ENCODE data around the gene SPARC.
A peak's percentile ranks its signal among the peaks of the same experiment; 100 is the strongest.

SPARC gene

GRCh38 chr5:151659001-151659754 is 27.5 kb downstream of the SPARC start:
- DNase-seq (ENCODE audit: low spot score) = peak; percentile 81

GRCh38 chr5:151657114-151657513 is 29.6 kb downstream of the SPARC start:
- DNase-seq (ENCODE audit: low spot score) = no peak

GRCh38 chr5:151656311-151656710 is 30.4 kb downstream of the SPARC start:
- no peak for DNase-seq (ENCODE audit: low spot score)

GRCh38 chr5:151651997-151652645 is 34.6 kb downstream of the SPARC start:
- peak; percentile 81 for DNase-seq (ENCODE audit: low spot score)

- DNase-seq (ENCODE audit: low spot score) = no peak
Measured at GRCh38 chr5:151648988-151649387, 37.7 kb downstream of the SPARC start.

- DNase-seq (ENCODE audit: low spot score) = no peak
Measured at GRCh38 chr5:151648089-151648488, 38.6 kb downstream of the SPARC start.

- no peak for DNase-seq (ENCODE audit: low spot score)
Measured at GRCh38 chr5:151647320-151647861, 39.3 kb downstream of the SPARC start.

- DNase-seq (ENCODE audit: low spot score) = no peak
Measured at GRCh38 chr5:151646334-151646733, 40.4 kb downstream of the SPARC start.

- DNase-seq (ENCODE audit: low spot score) = no peak
Measured at GRCh38 chr5:151643388-151643787, 43.3 kb downstream of the SPARC start.

GRCh38 chr5:151642472-151643140 is 44.1 kb downstream of the SPARC start:
- no peak for DNase-seq (ENCODE audit: low spot score)

- DNase-seq (ENCODE audit: low spot score) = no peak
Measured at GRCh38 chr5:151638619-151639018, 48.1 kb downstream of the SPARC start.

GRCh38 chr5:151637676-151638075 is 49.0 kb downstream of the SPARC start:
- DNase-seq (ENCODE audit: low spot score) = no peak

- DNase-seq (ENCODE audit: low spot score) = no peak
Measured at GRCh38 chr5:151633892-151634291, 52.8 kb downstream of the SPARC start.

- no peak for DNase-seq (ENCODE audit: low spot score)
Measured at GRCh38 chr5:151632941-151633340, 53.8 kb downstream of the SPARC start.

GRCh38 chr5:151632524-151632923 is 54.2 kb downstream of the SPARC start:
- no peak for DNase-seq (ENCODE audit: low spot score)

- DNase-seq (ENCODE audit: low spot score) = no peak
Measured at GRCh38 chr5:151631941-151632340, 54.8 kb downstream of the SPARC start.

GRCh38 chr5:151630088-151630487 is 56.6 kb downstream of the SPARC start:
- DNase-seq (ENCODE audit: low spot score) = no peak

- DNase-seq (ENCODE audit: low spot score) = no peak
Measured at GRCh38 chr5:151628112-151628823, 58.4 kb downstream of the SPARC start.

GRCh38 chr5:151627650-151628049 is 59.1 kb downstream of the SPARC start:
- DNase-seq (ENCODE audit: low spot score) = no peak

GRCh38 chr5:151625285-151625684 is 61.4 kb downstream of the SPARC start:
- DNase-seq (ENCODE audit: low spot score) = no peak

GRCh38 chr5:151624476-151624875 is 62.2 kb downstream of the SPARC start:
- no peak for DNase-seq (ENCODE audit: low spot score)

Measured in NAMALWA (cell line).